Measurements from ENCODE around the gene USP6NL.
A peak's percentile ranks its signal among the peaks of the same experiment; 100 is the strongest.

USP6NL gene

GRCh38 chr10:11465406-11465805, 146.0 kb downstream of the USP6NL start:
- Histone ChIP-seq H3K4me1 (ENCODE audit: control insufficient read depth, low read depth, low read length) (no peaks in the 10 kb centered on the region), H3K79me1 (ENCODE audit: low read length) (peaks cover 2% of the 10 kb centered on the region), H3K9ac (ENCODE audit: low read length) (no peak overlapping the region), H3K4ac (ENCODE audit: low read depth, low read length) (no peak overlapping the region), H3K27ac (ENCODE audit: low read depth, low read length) (no peak overlapping the region), H3K56ac (ENCODE audit: low read length) (no peak overlapping the region), H4K8ac (ENCODE audit: low read depth, low read length) (no peak overlapping the region), H3K4me3 (ENCODE audit: low read length) (no peak overlapping the region), H3K23ac (ENCODE audit: low read length) (no peak overlapping the region), H3K18ac (ENCODE audit: low read length) (no peak overlapping the region), H2BK15ac (replicated peaks; ENCODE audit: low read depth) (no peak overlapping the region), H2BK5ac (ENCODE audit: low read length) (no peak overlapping the region), H3K4me2 (ENCODE audit: low read length) (no peak overlapping the region), H3K27me3 (ENCODE audit: insufficient read depth, low read length, poor library complexity) (no peaks in the 10 kb centered on the region), H2BK120ac (ENCODE audit: low read depth, low read length) (no peak overlapping the region), H3K79me2 (ENCODE audit: control insufficient read depth, insufficient read depth, low read length) (no peaks in the 10 kb centered on the region), H3K36me3 (ENCODE audit: control insufficient read depth, insufficient read depth, low read length) (no peaks in the 10 kb centered on the region), H4K5ac (ENCODE audit: low read length) (no peak overlapping the region), H2AK5ac (ENCODE audit: low read length) (no peak overlapping the region)
- DNase-seq, result no peak
- WGBS (ENCODE audit: extremely low coverage, insufficient coverage, low lambda C conversion rate), result no CpG with 5 or more reads among the region's 5 CpGs

GRCh38 chr10:11463111-11463510, 148.3 kb downstream of the USP6NL start:
- no CpG with 5 or more reads among the region's 26 CpGs for WGBS (ENCODE audit: extremely low coverage, insufficient coverage, low lambda C conversion rate)
- no peak for DNase-seq

GRCh38 chr10:11462071-11462470, 149.4 kb downstream of the USP6NL start:
- Histone ChIP-seq H4K8ac (ENCODE audit: low read depth, low read length) (no peak overlapping the region), H3K56ac (ENCODE audit: low read length) (no peak overlapping the region), H3K79me2 (ENCODE audit: control insufficient read depth, insufficient read depth, low read length) (no peaks in the 10 kb centered on the region), H3K4me2 (ENCODE audit: low read length) (no peak overlapping the region), H3K27me3 (ENCODE audit: insufficient read depth, low read length, poor library complexity) (no peaks in the 10 kb centered on the region), H2AK5ac (ENCODE audit: low read length) (no peak overlapping the region), H3K4me1 (ENCODE audit: control insufficient read depth, low read depth, low read length) (no peaks in the 10 kb centered on the region), H3K23ac (ENCODE audit: low read length) (no peak overlapping the region), H2BK120ac (ENCODE audit: low read depth, low read length) (no peak overlapping the region), H2BK15ac (replicated peaks; ENCODE audit: low read depth) (no peak overlapping the region), H3K4me3 (ENCODE audit: low read length) (no peak overlapping the region), H3K9ac (ENCODE audit: low read length) (no peak overlapping the region), H3K79me1 (ENCODE audit: low read length) (no peaks in the 10 kb centered on the region), H3K4ac (ENCODE audit: low read depth, low read length) (no peak overlapping the region), H4K5ac (ENCODE audit: low read length) (no peak overlapping the region), H2BK5ac (ENCODE audit: low read length) (no peak overlapping the region), H3K27ac (ENCODE audit: low read depth, low read length) (no peak overlapping the region), H3K36me3 (ENCODE audit: control insufficient read depth, insufficient read depth, low read length) (no peaks in the 10 kb centered on the region), H3K18ac (ENCODE audit: low read length) (no peak overlapping the region)
- no peak for DNase-seq
- WGBS (ENCODE audit: extremely low coverage, insufficient coverage, low lambda C conversion rate), result no CpG with 5 or more reads among the region's 10 CpGs

More at GRCh38 chr10:11463111-11463510, 148.3 kb downstream of the USP6NL start:
- Histone ChIP-seq H3K4me3 (ENCODE audit: low read length) (no peak overlapping the region), H3K4ac (ENCODE audit: low read depth, low read length) (no peak overlapping the region), H2BK5ac (ENCODE audit: low read length) (no peak overlapping the region), H4K8ac (ENCODE audit: low read depth, low read length) (no peak overlapping the region), H3K18ac (ENCODE audit: low read length) (no peak overlapping the region), H3K27ac (ENCODE audit: low read depth, low read length) (no peak overlapping the region), H3K36me3 (ENCODE audit: control insufficient read depth, insufficient read depth, low read length) (no peaks in the 10 kb centered on the region), H3K9ac (ENCODE audit: low read length) (no peak overlapping the region), H3K79me1 (ENCODE audit: low read length) (no peaks in the 10 kb centered on the region), H2AK5ac (ENCODE audit: low read length) (no peak overlapping the region), H2BK120ac (ENCODE audit: low read depth, low read length) (no peak overlapping the region), H3K4me2 (ENCODE audit: low read length) (no peak overlapping the region), H2BK15ac (replicated peaks; ENCODE audit: low read depth) (no peak overlapping the region), H3K27me3 (ENCODE audit: insufficient read depth, low read length, poor library complexity) (no peaks in the 10 kb centered on the region), H4K5ac (ENCODE audit: low read length) (no peak overlapping the region), H3K4me1 (ENCODE audit: control insufficient read depth, low read depth, low read length) (no peaks in the 10 kb centered on the region), H3K56ac (ENCODE audit: low read length) (no peak overlapping the region), H3K23ac (ENCODE audit: low read length) (no peak overlapping the region), H3K79me2 (ENCODE audit: control insufficient read depth, insufficient read depth, low read length) (no peaks in the 10 kb centered on the region)

GRCh38 chr10:11457336-11457735, 154.1 kb downstream of the USP6NL start:
- Histone ChIP-seq H3K79me1 (ENCODE audit: low read length) (no peaks in the 10 kb centered on the region), H3K4me1 (ENCODE audit: control insufficient read depth, low read depth, low read length) (no peaks in the 10 kb centered on the region), H3K36me3 (ENCODE audit: control insufficient read depth, insufficient read depth, low read length) (no peaks in the 10 kb centered on the region), H3K56ac (ENCODE audit: low read length) (no peak overlapping the region), H3K4ac (ENCODE audit: low read depth, low read length) (no peak overlapping the region), H2BK120ac (ENCODE audit: low read depth, low read length) (no peak overlapping the region), H2AK5ac (ENCODE audit: low read length) (no peak overlapping the region), H3K27me3 (ENCODE audit: insufficient read depth, low read length, poor library complexity) (no peaks in the 10 kb centered on the region), H3K23ac (ENCODE audit: low read length) (no peak overlapping the region), H2BK15ac (replicated peaks; ENCODE audit: low read depth) (no peak overlapping the region), H3K27ac (ENCODE audit: low read depth, low read length) (no peak overlapping the region), H3K18ac (ENCODE audit: low read length) (no peak overlapping the region), H3K4me3 (ENCODE audit: low read length) (no peak overlapping the region), H3K9ac (ENCODE audit: low read length) (no peak overlapping the region), H3K4me2 (ENCODE audit: low read length) (no peak overlapping the region), H2BK5ac (ENCODE audit: low read length) (no peak overlapping the region), H4K5ac (ENCODE audit: low read length) (no peak overlapping the region), H4K8ac (ENCODE audit: low read depth, low read length) (no peak overlapping the region), H3K79me2 (ENCODE audit: control insufficient read depth, insufficient read depth, low read length) (no peaks in the 10 kb centered on the region)
- no peak for DNase-seq
- no CpG with 5 or more reads among the region's 2 CpGs for WGBS (ENCODE audit: extremely low coverage, insufficient coverage, low lambda C conversion rate)

GRCh38 chr10:11454958-11455566, 156.4 kb downstream of the USP6NL start:
- Histone ChIP-seq H3K79me1 (ENCODE audit: low read length) (no peaks in the 10 kb centered on the region), H3K23ac (ENCODE audit: low read length) (no peak overlapping the region), H3K79me2 (ENCODE audit: control insufficient read depth, insufficient read depth, low read length) (no peaks in the 10 kb centered on the region), H2BK15ac (replicated peaks; ENCODE audit: low read depth) (no peak overlapping the region), H2AK5ac (ENCODE audit: low read length) (no peak overlapping the region), H3K27me3 (ENCODE audit: insufficient read depth, low read length, poor library complexity) (no peaks in the 10 kb centered on the region), H3K4me2 (ENCODE audit: low read length) (no peak overlapping the region), H3K9ac (ENCODE audit: low read length) (no peak overlapping the region), H3K56ac (ENCODE audit: low read length) (no peak overlapping the region), H3K4ac (ENCODE audit: low read depth, low read length) (no peak overlapping the region), H2BK120ac (ENCODE audit: low read depth, low read length) (no peak overlapping the region), H3K27ac (ENCODE audit: low read depth, low read length) (no peak overlapping the region), H4K8ac (ENCODE audit: low read depth, low read length) (no peak overlapping the region), H4K5ac (ENCODE audit: low read length) (no peak overlapping the region), H3K36me3 (ENCODE audit: control insufficient read depth, insufficient read depth, low read length) (no peaks in the 10 kb centered on the region), H2BK5ac (ENCODE audit: low read length) (no peak overlapping the region), H3K18ac (ENCODE audit: low read length) (no peak overlapping the region), H3K4me3 (ENCODE audit: low read length) (no peak overlapping the region), H3K4me1 (ENCODE audit: control insufficient read depth, low read depth, low read length) (no peaks in the 10 kb centered on the region)
- WGBS (ENCODE audit: extremely low coverage, insufficient coverage, low lambda C conversion rate), result no CpG with 5 or more reads among the region's 8 CpGs
- peak; percentile 45 for DNase-seq

- H2BK15ac ChIP-seq (replicated peaks; ENCODE audit: low read depth), result no peak overlapping the region
- H3K23ac ChIP-seq (ENCODE audit: low read length), result no peak overlapping the region
- no peak overlapping the region for H3K4me2 ChIP-seq (ENCODE audit: low read length)
- no peak overlapping the region for H4K8ac ChIP-seq (ENCODE audit: low read depth, low read length)
- no peak overlapping the region for H3K27ac ChIP-seq (ENCODE audit: low read depth, low read length)
- no peaks in the 10 kb centered on the region for H3K27me3 ChIP-seq (ENCODE audit: insufficient read depth, low read length, poor library complexity)
- H3K4me3 ChIP-seq (ENCODE audit: low read length), result no peak overlapping the region
- H3K56ac ChIP-seq (ENCODE audit: low read length), result no peak overlapping the region
- WGBS (ENCODE audit: extremely low coverage, insufficient coverage, low lambda C conversion rate), result no CpG with 5 or more reads among the region's 4 CpGs
- no peak overlapping the region for H3K4ac ChIP-seq (ENCODE audit: low read depth, low read length)
- H3K4me1 ChIP-seq (ENCODE audit: control insufficient read depth, low read depth, low read length), result no peaks in the 10 kb centered on the region
- no peaks in the 10 kb centered on the region for H3K79me2 ChIP-seq (ENCODE audit: control insufficient read depth, insufficient read depth, low read length)
- no peak overlapping the region for H3K18ac ChIP-seq (ENCODE audit: low read length)
- H2BK5ac ChIP-seq (ENCODE audit: low read length), result no peak overlapping the region
- H3K9ac ChIP-seq (ENCODE audit: low read length), result no peak overlapping the region
- no peak overlapping the region for H4K5ac ChIP-seq (ENCODE audit: low read length)
- H2BK120ac ChIP-seq (ENCODE audit: low read depth, low read length), result no peak overlapping the region
- H2AK5ac ChIP-seq (ENCODE audit: low read length), result no peak overlapping the region
- DNase-seq, result no peak
- no peaks in the 10 kb centered on the region for H3K79me1 ChIP-seq (ENCODE audit: low read length)
- H3K36me3 ChIP-seq (ENCODE audit: control insufficient read depth, insufficient read depth, low read length), result no peaks in the 10 kb centered on the region
Measured at GRCh38 chr10:11454160-11454559, 157.3 kb downstream of the USP6NL start.
